Measurements from ENCODE around the gene RXRA. TPM values are rescaled to one million over a fixed set of nuclear protein-coding genes. Genes with fewer than 3 reads are reported as not detected.

The RXRA gene
- total and polyA plus RNA-seq, 7 donors: 37.7 to 192 (median 139) TPM

- Histone ChIP-seq H3K27me3 (ENCODE audit: insufficient read depth in 3 of 3, low read length in 2 of 3) (no peaks in the 10 kb centered on the region), H3K4me1 (peaks cover 98% of the 10 kb centered on the region), H3K27ac (peak overlapping the region; percentile 81), H3K9me3 (no peaks in the 10 kb centered on the region), H3K4me3 (peak overlapping the region; percentile 63), H3K36me3 (ENCODE audit: insufficient read depth in 1 of 2, low read depth in 1 of 2) (no peaks in the 10 kb centered on the region)
- TF ChIP-seq CTCF (IDR thresholded peaks at IDR 0.05): no peak
- DNase-seq: peak in 1 of 2 donors; percentile 73
- intact Hi-C loops (cut with DNase I): loop anchor here (2.0 to 5.0 kb wide), 3 partner anchors 30 to 42 kb away; no protein-coding TSS in a partner anchor
- ATAC-seq: peak in 3 of 4 donors; percentile 3 to 11 (median 6)
- 45 to 71% (median 50%) methylated on average over 31 to 40 of the region's 40 CpGs for WGBS, 3 donors
These were observed 82.9 kb downstream of the RXRA start for GRCh38 chr9:134408939-134409737.

- 28 to 68% (median 40%) methylated on average over 17 of the region's 17 CpGs for WGBS, 3 donors
- intact Hi-C loops (cut with DNase I): loop anchor here in 1 of 2 donors (5.0 kb wide), 2 partner anchors 33 to 78 kb away; no protein-coding TSS in a partner anchor
- no peak for TF ChIP-seq CTCF (IDR thresholded peaks at IDR 0.05)
These were observed 84.0 kb downstream of the RXRA start for GRCh38 chr9:134410071-134410834.

GRCh38 chr9:134410835-134411217 lies 84.6 kb downstream of the RXRA start:
- Histone ChIP-seq H3K4me1 (peaks cover 98% of the 10 kb centered on the region), H3K27ac (peak overlapping the region; percentile 81), H3K9me3 (no peaks in the 10 kb centered on the region), H3K36me3 (ENCODE audit: insufficient read depth in 1 of 2, low read depth in 1 of 2) (no peaks in the 10 kb centered on the region), H3K4me3 (no peak overlapping the region), H3K27me3 (ENCODE audit: insufficient read depth in 3 of 3, low read length in 2 of 3) (no peaks in the 10 kb centered on the region)
- DNase-seq (no peak), ATAC-seq (no peak)
- TF ChIP-seq CTCF (IDR thresholded peaks at IDR 0.05): no peak
- 67 to 79% (median 69%) methylated on average over 12 of the region's 12 CpGs for WGBS, 3 donors
- intact Hi-C loops (cut with DNase I): loop anchor here in 1 of 2 donors (5.0 kb wide), 2 partner anchors 34 to 79 kb away; no protein-coding TSS in a partner anchor

More at GRCh38 chr9:134410071-134410834, 84.0 kb downstream of the RXRA start:
- peaks cover 98% of the 10 kb centered on the region for H3K4me1 ChIP-seq
- no peaks in the 10 kb centered on the region for H3K36me3 ChIP-seq (ENCODE audit: insufficient read depth in 1 of 2, low read depth in 1 of 2)
- no peaks in the 10 kb centered on the region for H3K9me3 ChIP-seq
- ATAC-seq: peak; percentile 40 to 67 (median 56)
- H3K27ac ChIP-seq: peak overlapping the region; percentile 81
- no peaks in the 10 kb centered on the region for H3K27me3 ChIP-seq (ENCODE audit: insufficient read depth in 3 of 3, low read length in 2 of 3)
- H3K4me3 ChIP-seq: peak overlapping the region; percentile 63
- peak; percentile 83 to 92 for DNase-seq

DNA sequence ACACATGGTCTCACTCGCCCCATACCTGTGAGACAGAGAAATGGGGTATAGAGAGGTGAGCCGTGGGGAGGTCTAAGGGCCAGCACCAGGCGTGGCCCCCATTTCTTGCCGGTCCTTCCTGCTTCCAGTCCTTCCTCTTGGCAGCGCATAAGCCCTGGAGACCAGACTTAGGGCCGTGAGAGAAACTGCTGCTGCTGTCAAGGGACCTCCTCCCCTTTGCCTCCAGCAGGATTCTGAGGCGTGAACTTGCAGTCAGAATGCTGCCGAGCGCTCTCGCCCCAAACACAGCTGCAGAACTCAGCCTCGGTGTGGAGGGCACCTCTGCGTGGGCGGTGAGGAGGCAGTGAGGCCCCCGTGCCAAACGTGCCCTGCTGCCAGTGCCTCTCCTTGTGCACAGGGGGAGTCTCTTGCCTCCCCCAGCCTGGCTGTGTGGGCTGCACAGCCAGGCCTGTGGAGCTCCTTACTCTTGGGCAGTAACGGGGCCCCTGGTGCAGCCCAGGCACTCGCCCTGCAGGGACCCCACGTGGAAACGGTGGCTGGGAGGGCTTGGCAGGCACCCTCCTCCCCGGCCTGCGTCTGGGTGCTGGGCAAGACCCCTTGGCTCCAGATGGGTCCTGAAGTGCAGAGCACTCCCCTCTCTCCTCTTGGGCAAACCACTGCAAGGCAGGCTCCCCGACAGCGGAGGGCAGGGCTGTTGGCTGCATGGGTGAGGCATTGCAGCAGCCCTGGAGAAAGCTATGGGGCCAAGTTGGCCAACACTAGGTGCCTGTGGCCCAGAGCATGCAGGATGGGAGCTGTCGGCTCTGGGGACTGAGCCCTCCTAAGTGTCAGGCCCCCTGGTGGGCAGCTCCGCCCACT lies 85.4 kb downstream of the RXRA start:
- Histone ChIP-seq H3K27ac (peak overlapping the region; percentile 81), H3K4me3 (peak overlapping the region; percentile 34), H3K36me3 (ENCODE audit: insufficient read depth in 1 of 2, low read depth in 1 of 2) (peaks cover 0 to 4% of the 10 kb centered on the region in 2 donors), H3K27me3 (ENCODE audit: insufficient read depth in 3 of 3, low read length in 2 of 3) (no peaks in the 10 kb centered on the region), H3K4me1 (peaks cover 91% of the 10 kb centered on the region), H3K9me3 (no peaks in the 10 kb centered on the region)
- intact Hi-C loops (cut with DNase I): loop anchor here in 1 of 2 donors (5.0 kb wide), 2 partner anchors 34 to 79 kb away; no protein-coding TSS in a partner anchor
- ATAC-seq (no peak), DNase-seq (peak in 1 of 2 donors; percentile 71)
- 29 to 49% (median 30%) methylated on average over 22 to 25 of the region's 25 CpGs for WGBS, 3 donors
- no peak for TF ChIP-seq CTCF (IDR thresholded peaks at IDR 0.05)

All from psoas muscle (tissue), 8 donors.